ENCODE data around the gene CPOX. TPM values are rescaled to one million over a fixed set of nuclear protein-coding genes. Genes with fewer than 3 reads are reported as not detected.

The CPOX gene
- total RNA-seq, 2 experiments from 2014 or later, result 71.6 to 88.5 TPM

GRCh38 chr3:98554580-98554979 is 38.8 kb downstream of the CPOX start:
- Mint-ChIP-seq H3K27me3 (no peaks in the 10 kb centered on the region), H3K27ac (peak overlapping the region; percentile 98), H3K9me3 (ENCODE audit: low read depth) (no peaks in the 10 kb centered on the region), H3K36me3 (peaks cover 52% of the 10 kb centered on the region), H3K4me3 (peak overlapping the region; percentile 78), H3K4me1 (peaks cover 87% of the 10 kb centered on the region)
- CTCF ChIA-PET, result interaction anchor here (0.7 to 3.2 kb wide), 7 partner anchors 8 to 32 kb away, joined by 3 to 14 read pairs (median 3); partner anchors contain the start of gene CLDND1
- ATAC-seq (no peak), DNase-seq (no peak)

GRCh38 chr3:98553753-98554152 is 39.7 kb downstream of the CPOX start:
- Mint-ChIP-seq H3K27ac (peak overlapping the region; percentile 98), H3K4me1 (peaks cover 87% of the 10 kb centered on the region), H3K36me3 (peaks cover 51% of the 10 kb centered on the region), H3K9me3 (ENCODE audit: low read depth) (no peaks in the 10 kb centered on the region), H3K4me3 (peak overlapping the region; percentile 78), H3K27me3 (no peaks in the 10 kb centered on the region)
- CTCF ChIA-PET, result interaction anchor here (1.2 to 2.1 kb wide), 4 partner anchors 8 to 28 kb away, joined by 3 to 8 read pairs (median 4); no protein-coding TSS in a partner anchor
- ATAC-seq (no peak), DNase-seq (no peak)

DNA sequence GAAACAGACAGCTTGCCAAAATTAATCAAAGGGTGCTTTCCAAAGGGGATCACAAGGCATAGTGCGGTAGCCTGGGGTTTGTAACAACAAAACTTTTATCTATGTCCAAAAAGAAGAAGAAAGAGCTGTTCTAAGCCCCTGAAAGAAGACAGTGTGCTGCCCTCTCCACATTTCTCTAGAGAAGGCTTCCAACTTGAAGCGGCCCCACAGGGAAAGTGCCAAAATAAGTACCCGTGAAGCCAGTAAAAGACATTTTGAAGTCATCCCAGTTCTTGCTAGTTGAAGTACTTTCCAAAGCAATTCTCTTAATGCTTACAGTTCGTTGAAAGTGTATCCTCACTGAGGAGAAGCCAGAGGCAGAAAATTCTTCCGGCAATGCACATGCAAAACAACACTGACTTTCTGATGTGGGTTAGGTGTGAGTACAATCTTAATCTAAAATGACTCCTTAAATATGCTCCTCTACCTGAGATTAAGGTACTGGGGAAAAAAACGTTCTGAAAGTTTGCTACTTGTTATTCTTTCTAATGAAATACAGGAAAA is 40.3 kb downstream of the CPOX start:
- ATAC-seq (no peak), DNase-seq (no peak)
- Mint-ChIP-seq H3K4me3 (peak overlapping the region; percentile 78), H3K36me3 (peaks cover 56% of the 10 kb centered on the region), H3K27me3 (no peaks in the 10 kb centered on the region), H3K27ac (peak overlapping the region; percentile 98), H3K4me1 (peaks cover 87% of the 10 kb centered on the region), H3K9me3 (ENCODE audit: low read depth) (no peaks in the 10 kb centered on the region)
- CTCF ChIA-PET, result interaction anchor here (1.2 to 2.1 kb wide), 3 partner anchors 9 to 16 kb away, joined by 3 to 8 read pairs (median 4); no protein-coding TSS in a partner anchor

DNA sequence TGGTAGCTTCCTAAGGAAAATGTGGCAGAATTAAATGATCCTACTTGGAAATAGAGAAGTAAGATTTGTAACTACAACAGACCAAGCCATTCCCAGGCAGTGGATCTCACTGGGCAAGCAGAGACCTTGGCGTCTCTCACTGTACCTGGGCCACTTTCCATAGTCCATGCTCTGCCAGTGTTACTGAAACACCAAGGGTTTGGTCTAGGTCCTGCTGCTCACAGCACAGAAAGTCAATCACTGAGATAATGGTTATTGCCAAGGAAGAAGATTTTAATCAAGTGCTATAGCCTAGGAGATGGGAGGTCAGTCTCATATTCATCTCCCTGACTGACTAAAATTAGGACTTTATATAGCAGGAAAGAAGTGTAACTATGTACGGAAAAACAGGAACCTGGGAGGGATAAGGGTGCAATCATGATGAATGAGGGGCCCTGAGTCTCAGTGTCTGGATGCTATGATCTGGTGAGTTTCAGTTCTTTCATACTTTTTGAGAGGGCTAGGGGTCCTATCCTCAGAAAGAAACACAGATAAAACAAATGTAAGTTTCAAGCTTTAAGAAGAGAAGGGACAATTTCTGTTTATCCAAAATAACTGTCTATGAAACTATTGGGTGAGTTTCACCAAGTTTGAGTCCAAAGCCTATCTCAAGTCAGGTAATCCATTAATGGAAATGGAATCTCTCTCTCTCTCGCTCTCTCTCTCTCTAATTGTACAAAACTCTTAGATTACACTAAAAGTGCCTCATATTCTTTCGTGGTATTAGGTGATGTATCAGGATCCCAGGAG is 41.0 kb downstream of the CPOX start:
- DNase-seq, result no peak
- Mint-ChIP-seq H3K27me3 (no peaks in the 10 kb centered on the region), H3K36me3 (peaks cover 57% of the 10 kb centered on the region), H3K27ac (peak overlapping the region; percentile 98), H3K4me1 (peaks cover 82% of the 10 kb centered on the region), H3K4me3 (peak overlapping the region; percentile 78), H3K9me3 (ENCODE audit: low read depth) (no peaks in the 10 kb centered on the region)
- no peak for ATAC-seq
- CTCF ChIA-PET, result interaction anchor here (1.0 to 2.1 kb wide), 5 partner anchors 11 to 20 kb away, joined by 4 to 8 read pairs (median 4); no protein-coding TSS in a partner anchor

DNA sequence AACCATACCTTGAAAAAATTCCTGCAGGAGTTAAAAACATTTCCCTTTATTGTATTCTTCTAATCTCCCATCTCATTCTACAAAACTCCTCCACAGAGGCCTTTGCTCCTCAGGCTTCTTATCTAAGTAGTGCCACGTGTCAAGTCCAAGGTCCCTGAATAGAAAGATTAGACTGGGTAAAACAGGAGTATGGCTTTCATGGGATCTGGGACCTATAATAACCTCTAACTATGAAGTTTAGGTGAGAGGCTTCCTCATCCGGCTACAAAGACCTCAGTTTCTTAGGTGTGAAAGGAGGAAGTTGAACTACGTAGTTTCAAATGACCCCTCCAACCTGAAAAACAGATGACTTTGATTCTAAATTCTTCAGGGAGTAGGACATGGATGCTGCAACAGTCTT is 41.7 kb downstream of the CPOX start:
- peaks cover 57% of the 10 kb centered on the region for H3K36me3 Mint-ChIP-seq
- no peak for DNase-seq
- ATAC-seq, result no peak
- H3K4me1 Mint-ChIP-seq, result peaks cover 76% of the 10 kb centered on the region
- H3K27me3 Mint-ChIP-seq, result no peaks in the 10 kb centered on the region
- H3K4me3 Mint-ChIP-seq, result peak overlapping the region; percentile 78
- H3K9me3 Mint-ChIP-seq (ENCODE audit: low read depth), result no peaks in the 10 kb centered on the region
- CTCF ChIA-PET, result interaction anchor here (0.8 to 2.0 kb wide), 6 partner anchors 10 to 21 kb away, joined by 3 to 7 read pairs (median 4); no protein-coding TSS in a partner anchor
- peak overlapping the region; percentile 98 for H3K27ac Mint-ChIP-seq

DNA sequence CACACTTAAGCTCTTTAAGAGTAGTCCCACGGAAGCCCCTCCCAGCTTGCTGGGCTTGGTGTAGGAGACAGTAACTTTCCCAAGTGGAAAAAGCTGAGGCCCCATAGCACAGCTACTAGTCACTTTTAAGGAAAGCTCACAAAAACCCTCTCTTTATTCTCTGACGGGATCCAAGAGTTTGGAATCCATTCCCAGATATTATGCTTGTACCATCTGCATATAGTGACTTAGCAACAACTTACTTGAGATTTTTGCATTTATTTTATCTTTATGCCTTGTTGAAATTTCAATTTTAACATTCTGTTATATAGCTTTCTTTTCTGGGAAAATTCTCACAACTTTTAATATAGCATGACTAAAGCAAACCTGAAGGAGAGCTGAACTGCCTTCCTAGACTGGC is 42.2 kb downstream of the CPOX start:
- ATAC-seq (no peak), DNase-seq (no peak)
- Mint-ChIP-seq H3K36me3 (peaks cover 56% of the 10 kb centered on the region), H3K4me3 (peak overlapping the region; percentile 33), H3K9me3 (ENCODE audit: low read depth) (no peaks in the 10 kb centered on the region), H3K27me3 (no peaks in the 10 kb centered on the region), H3K27ac (peak overlapping the region; percentile 98), H3K4me1 (peaks cover 75% of the 10 kb centered on the region)
- CTCF ChIA-PET, result interaction anchor here (0.8 to 2.0 kb wide), 5 partner anchors 9 to 21 kb away, joined by 3 to 7 read pairs (median 5); no protein-coding TSS in a partner anchor

- Mint-ChIP-seq H3K4me3 (peak overlapping the region; percentile 33), H3K36me3 (peaks cover 56% of the 10 kb centered on the region)
Observed at GRCh38 chr3:98550833-98551232, 42.6 kb downstream of the CPOX start.

GRCh38 chr3:98548544-98548943 is 44.9 kb downstream of the CPOX start:
- no peak overlapping the region for H3K4me3 Mint-ChIP-seq
- H3K4me1 Mint-ChIP-seq, result peaks cover 75% of the 10 kb centered on the region
- peak overlapping the region; percentile 56 for H3K27ac Mint-ChIP-seq

More at GRCh38 chr3:98550833-98551232, 42.6 kb downstream of the CPOX start:
- ATAC-seq, result no peak
- Mint-ChIP-seq H3K4me1 (peaks cover 76% of the 10 kb centered on the region), H3K9me3 (ENCODE audit: low read depth) (no peaks in the 10 kb centered on the region), H3K27ac (peak overlapping the region; percentile 98), H3K27me3 (no peaks in the 10 kb centered on the region)
- no peak for DNase-seq
- CTCF ChIA-PET, result interaction anchor here (1.0 to 2.0 kb wide), 5 partner anchors 9 to 22 kb away, joined by 4 to 7 read pairs (median 5); no protein-coding TSS in a partner anchor

GRCh38 chr3:98545940-98546339 is 47.5 kb downstream of the CPOX start:
- CTCF ChIA-PET, result interaction anchor here (0.8 to 2.4 kb wide), 7 partner anchors 9 to 48 kb away, joined by 3 to 14 read pairs (median 4); partner anchors contain the start of gene CPOX
- Mint-ChIP-seq H3K9me3 (ENCODE audit: low read depth) (no peaks in the 10 kb centered on the region), H3K36me3 (peaks cover 46% of the 10 kb centered on the region), H3K4me3 (peak overlapping the region; percentile 65), H3K4me1 (peaks cover 73% of the 10 kb centered on the region), H3K27ac (peak overlapping the region; percentile 98), H3K27me3 (no peaks in the 10 kb centered on the region)
- ATAC-seq, result peak; percentile 89
- no peak for DNase-seq

More at GRCh38 chr3:98548544-98548943, 44.9 kb downstream of the CPOX start:
- Mint-ChIP-seq H3K27me3 (no peaks in the 10 kb centered on the region), H3K9me3 (ENCODE audit: low read depth) (no peaks in the 10 kb centered on the region), H3K36me3 (peaks cover 54% of the 10 kb centered on the region)
- no peak for DNase-seq
- no peak for ATAC-seq
- CTCF ChIA-PET, result no interaction called here

DNA sequence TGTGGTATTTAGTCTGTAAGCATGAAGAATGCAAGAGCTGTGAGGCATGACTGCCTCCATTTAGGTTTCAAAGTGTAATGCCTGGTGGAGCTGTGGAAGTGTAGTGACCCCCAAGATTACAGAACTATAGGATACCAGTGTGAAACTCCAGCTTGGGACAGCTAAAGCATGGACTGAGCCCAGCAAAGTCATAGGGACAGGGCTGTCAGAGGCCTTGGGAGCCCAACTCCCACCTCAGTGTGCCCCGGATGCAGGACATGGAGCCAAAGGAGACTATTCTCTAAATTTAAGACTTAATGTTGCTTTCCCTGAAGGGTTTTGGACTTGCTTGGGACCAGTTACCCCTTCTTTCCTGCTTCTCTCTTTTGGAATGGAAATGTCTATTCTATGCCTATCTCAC is 50.8 kb downstream of the CPOX start:
- no peak for DNase-seq
- H3K4me3 Mint-ChIP-seq, result no peak overlapping the region
- ATAC-seq, result no peak
- no peaks in the 10 kb centered on the region for H3K27me3 Mint-ChIP-seq
- peak overlapping the region; percentile 65 for H3K27ac Mint-ChIP-seq
- peaks cover 33% of the 10 kb centered on the region for H3K36me3 Mint-ChIP-seq
- peaks cover 69% of the 10 kb centered on the region for H3K4me1 Mint-ChIP-seq
- CTCF ChIA-PET, result interaction anchor here (2.0 to 2.5 kb wide), 2 partner anchors 10 to 15 kb away, joined by 5 to 16 read pairs; no protein-coding TSS in a partner anchor
- H3K9me3 Mint-ChIP-seq (ENCODE audit: low read depth), result no peaks in the 10 kb centered on the region

- Mint-ChIP-seq H3K9me3 (ENCODE audit: low read depth) (no peaks in the 10 kb centered on the region), H3K27me3 (no peaks in the 10 kb centered on the region), H3K36me3 (peaks cover 40% of the 10 kb centered on the region), H3K27ac (peak overlapping the region; percentile 95), H3K4me1 (peaks cover 74% of the 10 kb centered on the region), H3K4me3 (no peak overlapping the region)
- DNase-seq (no peak), ATAC-seq (no peak)
- CTCF ChIA-PET, result interaction anchor here (1.2 to 2.5 kb wide), 3 partner anchors 10 to 16 kb away, joined by 5 to 16 read pairs (median 8); no protein-coding TSS in a partner anchor
Observed at GRCh38 chr3:98541695-98542094, 51.7 kb downstream of the CPOX start.

DNA sequence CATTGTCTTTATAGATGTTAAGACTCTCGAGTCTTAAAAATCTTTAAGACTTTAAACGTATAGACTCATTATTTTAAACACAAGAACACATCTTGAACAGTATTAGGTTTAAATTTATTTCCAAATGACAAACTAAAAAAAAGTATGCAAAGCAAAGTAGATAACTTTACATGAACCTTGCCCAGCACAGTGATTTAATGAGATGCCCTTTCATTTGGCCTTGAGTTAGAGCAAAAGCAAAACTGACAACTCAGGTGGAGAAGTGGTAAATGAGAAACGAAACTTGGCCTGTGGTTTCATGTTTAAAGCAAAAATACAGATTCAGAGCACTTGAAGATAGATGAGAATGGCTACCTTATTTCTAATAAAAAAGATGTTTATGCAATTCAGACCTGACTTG is 53.1 kb downstream of the CPOX start:
- ATAC-seq (peak; percentile 53), DNase-seq (no peak)
- Mint-ChIP-seq H3K36me3 (peaks cover 43% of the 10 kb centered on the region), H3K4me1 (peaks cover 73% of the 10 kb centered on the region), H3K9me3 (ENCODE audit: low read depth) (no peaks in the 10 kb centered on the region), H3K4me3 (peak overlapping the region; percentile 52), H3K27ac (peak overlapping the region; percentile 94), H3K27me3 (no peaks in the 10 kb centered on the region)
- CTCF ChIA-PET, result interaction anchor here (1.3 to 2.5 kb wide), 5 partner anchors 10 to 25 kb away, joined by 3 to 16 read pairs (median 5); no protein-coding TSS in a partner anchor

DNA sequence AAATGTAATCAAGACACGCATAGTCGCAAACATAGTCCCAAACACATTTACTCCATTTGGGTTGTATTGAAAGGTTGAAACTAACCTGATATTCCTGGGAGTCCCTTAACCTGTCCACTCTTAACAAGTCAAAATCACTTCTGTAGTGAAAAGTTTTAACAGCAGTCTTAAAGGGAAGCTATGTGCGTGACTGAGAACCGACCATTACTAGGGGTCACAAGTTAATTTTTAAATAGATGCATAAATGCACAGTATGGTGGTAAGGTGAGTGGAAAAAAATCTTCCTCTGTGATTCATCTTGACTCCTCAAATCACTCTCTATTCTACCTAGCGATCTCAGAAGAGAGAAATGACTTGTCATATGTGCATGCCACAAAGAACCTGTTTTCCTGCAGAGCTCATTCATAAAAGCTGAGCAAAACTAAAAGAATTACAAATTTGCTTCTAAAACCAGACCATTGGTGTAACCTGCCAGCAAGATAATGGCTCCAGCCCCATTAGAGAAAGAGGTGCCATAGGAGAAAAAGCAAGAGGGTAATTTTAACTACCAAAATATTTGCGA is 56.9 kb downstream of the CPOX start:
- peaks cover 52% of the 10 kb centered on the region for H3K36me3 Mint-ChIP-seq
- ATAC-seq, result peak; percentile 72

More for the DNA sequence above, 56.9 kb downstream of the CPOX start:
- DNase-seq, result no peak
- peak overlapping the region; percentile 93 for H3K27ac Mint-ChIP-seq
- peaks cover 61% of the 10 kb centered on the region for H3K4me1 Mint-ChIP-seq
- no peaks in the 10 kb centered on the region for H3K9me3 Mint-ChIP-seq (ENCODE audit: low read depth)
- H3K4me3 Mint-ChIP-seq, result peak overlapping the region; percentile 75
- CTCF ChIA-PET, result interaction anchor here (0.8 to 2.2 kb wide), 11 partner anchors 9 to 60 kb away, joined by 3 to 9 read pairs (median 4); partner anchors contain the start of gene CLDND1
- H3K27me3 Mint-ChIP-seq, result no peaks in the 10 kb centered on the region

Data from activated CD8-positive, alpha-beta memory T cell treated with anti-CD3 and anti-CD28 coated beads, Interleukin-2, amount 10 ng/mL, durations not matched to agents 7 days and 5 days (primary cell).